ENCODE results near the gene CHRM2.

CHRM2 gene

DNA sequence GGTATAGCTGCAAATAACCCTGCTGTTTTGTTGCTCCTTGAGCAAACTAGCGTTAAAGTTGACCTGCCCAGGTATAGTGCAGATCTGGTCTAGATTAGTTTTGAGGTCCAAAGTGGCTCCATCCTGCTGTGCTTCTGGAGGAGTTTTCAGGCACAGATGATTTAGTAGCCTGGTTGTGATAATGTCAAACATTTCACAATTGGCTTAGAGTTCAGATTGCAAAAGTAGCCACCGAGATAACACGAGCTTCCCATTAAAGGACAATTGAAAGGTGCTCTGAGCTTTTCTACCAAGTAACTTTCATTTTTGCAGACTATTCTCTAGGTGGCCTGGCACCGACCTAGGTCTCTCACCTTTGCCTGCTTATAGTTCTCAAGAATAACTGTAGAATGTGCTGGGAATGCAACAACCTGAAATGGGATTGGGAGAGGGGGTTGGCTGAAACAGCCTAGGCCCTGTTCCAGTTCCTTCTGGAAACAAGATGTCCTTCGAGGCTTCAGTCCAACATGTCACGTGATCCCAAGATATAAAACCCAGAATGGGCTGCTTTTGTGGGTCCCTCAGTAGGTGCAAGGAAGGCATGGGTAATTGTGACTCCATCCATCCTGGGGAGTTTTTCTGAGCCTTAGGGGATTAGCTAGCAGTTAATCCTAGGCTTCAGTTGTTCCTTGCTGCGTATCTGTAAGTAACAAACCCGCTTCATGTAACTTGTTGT lies 201.0 kb downstream of the CHRM2 start:
- Mint-ChIP-seq H3K4me1 (ENCODE audit: low read depth) (no peaks in the 10 kb centered on the region), H3K27ac (no peak overlapping the region), H3K4me3 (no peak overlapping the region), H3K36me3 (ENCODE audit: low read depth) (no peaks in the 10 kb centered on the region), H3K27me3 (ENCODE audit: low read depth) (no peaks in the 10 kb centered on the region), H3K9me3 (peaks cover 12% of the 10 kb centered on the region)
